NCI-H446 (cell line): Measurements from ENCODE around the gene APOA5.

Experiments used
- DNase-seq, 2 experiments: peaks; one replicate each; lab custom pipeline; 2025; lab: John Stamatoyannopoulos, UW

The APOA5 gene

GRCh38 chr11:116797816-116798215 lies 6.1 kb upstream of the APOA5 start:
- DNase-seq, result no peak

- no peak for DNase-seq
These were observed 4.9 kb upstream of the APOA5 start for GRCh38 chr11:116796548-116796947.

GRCh38 chr11:116794851-116795250 lies 3.2 kb upstream of the APOA5 start:
- no peak for DNase-seq

GRCh38 chr11:116793772-116794097 lies 2.1 kb upstream of the APOA5 start:
- no peak for DNase-seq

- DNase-seq, result no peak
These were observed 1.4 kb upstream of the APOA5 start for GRCh38 chr11:116792869-116793771.

- no peak for DNase-seq
These were observed 627 bp upstream of the APOA5 start for GRCh38 chr11:116792144-116792868.

- peak; percentile 55 to 66 for DNase-seq
These were observed 472 bp downstream of the APOA5 start for GRCh38 chr11:116791002-116791812.

- no peak for DNase-seq
These were observed 1.3 kb downstream of the APOA5 start for GRCh38 chr11:116790167-116791001.

- DNase-seq, result no peak
These were observed 2.7 kb downstream of the APOA5 start for GRCh38 chr11:116788975-116789374.

- DNase-seq, result no peak
These were observed 3.1 kb downstream of the APOA5 start for GRCh38 chr11:116788534-116788933.

GRCh38 chr11:116787786-116788486 lies 3.7 kb downstream of the APOA5 start, which contains the start of gene ZPR1:
ZPR1 (minus strand) TSS chr11:116788023; CDS start chr11:116787990, 33 bp downstream.
- peak; percentile 29 to 54 for DNase-seq

GRCh38 chr11:116787436-116787785 lies 4.3 kb downstream of the APOA5 start:
- DNase-seq, result no peak

- DNase-seq, result no peak
These were observed 4.7 kb downstream of the APOA5 start for GRCh38 chr11:116786966-116787365.

GRCh38 chr11:116786326-116786725 lies 5.4 kb downstream of the APOA5 start:
- no peak for DNase-seq

GRCh38 chr11:116782728-116783127 lies 9.0 kb downstream of the APOA5 start:
- no peak for DNase-seq

GRCh38 chr11:116778556-116778955 lies 13.1 kb downstream of the APOA5 start:
- DNase-seq, result no peak

- DNase-seq, result no peak
These were observed 14.6 kb downstream of the APOA5 start for GRCh38 chr11:116777056-116777455.

GRCh38 chr11:116776522-116776984 lies 15.1 kb downstream of the APOA5 start:
- no peak for DNase-seq

GRCh38 chr11:116775975-116776374 lies 15.7 kb downstream of the APOA5 start:
- DNase-seq, result no peak

- no peak for DNase-seq
These were observed 17.0 kb downstream of the APOA5 start for GRCh38 chr11:116774661-116775060.
